GM18511 (cell line): ENCODE data around the gene TNF.

Experiments
- ATAC-seq: cut with Tn5 transposase; IDR thresholded peaks from one replicate; pipeline ENCODE4 v1.9.1; 2021; ENCODE audit warnings: mild to moderate bottlenecking, moderate library complexity; ENCODE audit not compliant: unreplicated experiment

TNF gene

GRCh38 chr6:31622684-31623091, 47.3 kb downstream of the TNF start:
- no peak for ATAC-seq

- ATAC-seq = no peak
Observed at GRCh38 chr6:31624070-31624469, 48.7 kb downstream of the TNF start.

GRCh38 chr6:31626952-31627351, 51.6 kb downstream of the TNF start:
- ATAC-seq = no peak

- no peak for ATAC-seq
Observed at GRCh38 chr6:31627690-31628287, 52.4 kb downstream of the TNF start.
